SU-DHL-6 (cell line): ENCODE measurements around the gene UNK.

ENCODE experiments used
- H2AFZ ChIP-seq: fragments of 200-600 bp; sonication (generic); 2 replicates; pipeline ENCODE4 v1.6.1; 2014; ENCODE audit warnings: low read depth, mild to moderate bottlenecking, moderate library complexity, mixed read lengths, antibody characterized with exemption, low read length; ENCODE audit not compliant: severe bottlenecking
- H3F3A ChIP-seq: fragments of 200-600 bp; shearing (Covaris generic); 2 replicates; pipeline ENCODE4 v1.6.0; 2016; ENCODE audit warnings: antibody characterized with exemption, mild to moderate bottlenecking; ENCODE audit not compliant: insufficient read depth
- H3K27ac ChIP-seq: fragments of 200-600 bp; sonication (generic); 2 replicates; pipeline ENCODE4 v1.5.1; 2016; ENCODE audit warnings: low read depth, mild to moderate bottlenecking, low read length, moderate library complexity, mixed read lengths
- H3K27me3 ChIP-seq: fragments of 200-600 bp; sonication (generic), shearing (Covaris generic); 2 replicates; pipeline ENCODE4 v1.6.0; 2014; ENCODE audit warnings: mild to moderate bottlenecking, low read length
- H3K36me3 ChIP-seq: fragments of 200-600 bp; sonication (generic); 2 replicates; pipeline ENCODE4 v1.6.1; 2014; ENCODE audit warnings: mild to moderate bottlenecking, low read length, mixed read lengths
- H3K4me2 ChIP-seq: fragments of 300-600, 200-600 bp; shearing (Covaris generic), sonication (generic); 2 replicates; pipeline ENCODE4 v1.6.0; 2014; ENCODE audit warnings: low read length, low read depth, mild to moderate bottlenecking; ENCODE audit not compliant: poor library complexity, severe bottlenecking
- H3K4me3 ChIP-seq: fragments of 200-600 bp; sonication (generic); 2 replicates; pipeline ENCODE4 v1.5.1; 2014; ENCODE audit warnings: antibody characterized with exemption, low read length, mild to moderate bottlenecking, mixed read lengths; ENCODE audit not compliant: insufficient read depth, poor library complexity, severe bottlenecking
- H3K79me2 ChIP-seq: fragments of 200-600 bp; sonication (generic); 2 replicates; pipeline ENCODE4 v1.6.1; 2014; ENCODE audit warnings: mild to moderate bottlenecking, low read length, moderate library complexity; ENCODE audit not compliant: insufficient read depth
- H3K9ac ChIP-seq: fragments of 200-600 bp; sonication (generic); 2 replicates; pipeline ENCODE4 v1.7.0; 2014; ENCODE audit warnings: mild to moderate bottlenecking, low read length
- H3K9me2 ChIP-seq: fragments of 200-600 bp; sonication (generic); replicated peaks from 2 replicates; pipeline ENCODE4 v1.6.1; 2014; ENCODE audit warnings: low read length; ENCODE audit not compliant: insufficient read depth
- H3K9me3 ChIP-seq: fragments of 200-600 bp; sonication (generic); 2 replicates; pipeline ENCODE4 v1.6.1; 2014; ENCODE audit warnings: low read length, mixed read lengths; ENCODE audit not compliant: insufficient read depth
- H4K20me1 ChIP-seq: fragments of 200-600 bp; sonication (generic); 2 replicates; pipeline ENCODE4 v1.6.1; 2014; ENCODE audit warnings: low read depth, mild to moderate bottlenecking, antibody characterized with exemption, low read length, moderate library complexity, mixed read lengths
- CTCF ChIP-seq: fragments of 200-600 bp; sonication (generic); IDR thresholded peaks from one replicate; pipeline ENCODE4 v1.5.1; 2017; ENCODE audit warnings: antibody characterized with exemption, mild to moderate bottlenecking, low read length, moderate library complexity; ENCODE audit not compliant: insufficient read depth, poor library complexity, severe bottlenecking
- EZH2phosphoT487 ChIP-seq: fragments of 200-600 bp; sonication (generic), shearing (Covaris generic); conservative IDR thresholded peaks from 2 replicates; pipeline ENCODE4 v1.6.1; 2018; ENCODE audit warnings: mild to moderate bottlenecking, antibody characterized with exemption, low read length, moderate library complexity, mixed read lengths

The UNK gene

GRCh38 chr17:75755205-75755901 is 29.3 kb upstream of the UNK start:
- Histone ChIP-seq H2AFZ (no peak overlapping the region), H3K9me2 (no peaks in the 10 kb centered on the region), H3K79me2 (no peaks in the 10 kb centered on the region), H3K4me2 (no peak overlapping the region), H3K36me3 (no peaks in the 10 kb centered on the region), H3K27me3 (no peaks in the 10 kb centered on the region), H4K20me1 (no peaks in the 10 kb centered on the region), H3K4me3 (no peak overlapping the region), H3F3A (peaks cover 4% of the 10 kb centered on the region; the same call in 1 of the 2 replicates), H3K9ac (no peak overlapping the region), H3K27ac (no peak overlapping the region), H3K9me3 (no peaks in the 10 kb centered on the region)
- TF ChIP-seq EZH2phosphoT487 (no peak), CTCF (no peak)

- no peaks in the 10 kb centered on the region for H3K79me2 ChIP-seq
- no peak overlapping the region for H3K4me2 ChIP-seq
- no peaks in the 10 kb centered on the region for H3K9me2 ChIP-seq
- no peaks in the 10 kb centered on the region for H4K20me1 ChIP-seq
- no peak overlapping the region for H3K4me3 ChIP-seq
- no peak overlapping the region for H3K9ac ChIP-seq
- no peaks in the 10 kb centered on the region for H3K9me3 ChIP-seq
- H3F3A ChIP-seq = peaks cover 4% of the 10 kb centered on the region; the same call in 1 of the 2 replicates
- no peak overlapping the region for H3K27ac ChIP-seq
- H2AFZ ChIP-seq = no peak overlapping the region
- TF ChIP-seq CTCF = no peak
- TF ChIP-seq EZH2phosphoT487 = no peak
- no peaks in the 10 kb centered on the region for H3K36me3 ChIP-seq
- no peaks in the 10 kb centered on the region for H3K27me3 ChIP-seq
Measured at GRCh38 chr17:75755990-75756389, 28.6 kb upstream of the UNK start.

- H3K27me3 ChIP-seq = no peaks in the 10 kb centered on the region
- no peak overlapping the region for H2AFZ ChIP-seq
- H3K79me2 ChIP-seq = no peaks in the 10 kb centered on the region
- H3K9me2 ChIP-seq = no peaks in the 10 kb centered on the region
- H3K4me3 ChIP-seq = no peak overlapping the region
- H3K9ac ChIP-seq = no peak overlapping the region
- no peak for TF ChIP-seq EZH2phosphoT487
- TF ChIP-seq CTCF = no peak
- H3K36me3 ChIP-seq = no peaks in the 10 kb centered on the region
- H3K27ac ChIP-seq = no peak overlapping the region
- peaks cover 4% of the 10 kb centered on the region; the same call in 1 of the 2 replicates for H3F3A ChIP-seq
- H3K9me3 ChIP-seq = no peaks in the 10 kb centered on the region
- no peak overlapping the region for H3K4me2 ChIP-seq
- H4K20me1 ChIP-seq = no peaks in the 10 kb centered on the region
Measured at GRCh38 chr17:75756451-75757085, 28.0 kb upstream of the UNK start.
